ENCODE measurements around the gene CEP44. TPM values are rescaled to one million over a fixed set of nuclear protein-coding genes. Genes with fewer than 3 reads are reported as not detected.
"Not testable (repeated sequence)": the region's sequence is repeated elsewhere in the genome, so short reads cannot be mapped to it uniquely, and the experiment has no call there.

The CEP44 gene
- total RNA-seq, 1 experiment from 2014 or later, result 13.0 TPM

GRCh38 chr4:174324236-174324635, 40.5 kb downstream of the CEP44 start:
- no peak for DNase-seq (ENCODE audit: low read depth)

GRCh38 chr4:174324725-174325124, 41.0 kb downstream of the CEP44 start:
- peak; percentile 21 for DNase-seq (ENCODE audit: low read depth)

DNA sequence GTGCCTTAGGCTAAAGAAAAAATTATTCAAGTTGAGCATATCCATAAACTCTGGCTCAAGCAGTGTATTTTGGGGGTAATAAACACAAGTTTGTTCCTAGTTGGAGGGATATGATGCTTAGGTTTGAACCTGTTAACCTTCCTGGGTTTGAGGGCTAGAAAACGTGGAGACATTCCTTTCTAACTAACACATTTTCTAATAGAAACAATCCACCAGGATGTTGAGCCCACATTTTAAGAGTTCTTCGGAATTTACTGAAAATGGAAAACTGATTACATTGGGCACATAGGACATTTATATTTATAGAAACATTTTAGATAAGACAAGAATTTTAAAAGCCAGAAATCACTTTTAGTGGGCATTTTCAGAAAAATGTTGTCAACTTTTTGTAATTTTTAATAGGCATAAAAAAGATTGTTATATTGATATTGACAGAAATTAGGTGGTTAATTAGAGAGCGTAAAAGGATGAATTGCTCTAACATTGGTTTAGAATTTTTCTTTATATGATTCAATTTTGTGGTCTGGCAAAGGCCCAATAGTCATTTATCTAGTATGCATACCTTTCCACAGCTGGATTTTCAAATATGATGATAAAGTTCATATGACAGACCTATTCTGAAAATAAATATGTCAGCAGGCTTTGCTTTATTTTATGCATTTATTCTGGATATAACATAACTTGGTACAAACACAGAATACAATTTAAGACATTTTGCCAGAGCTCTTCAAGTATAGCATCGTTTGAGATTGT, 49.2 kb downstream of the CEP44 start:
- no peak for DNase-seq (ENCODE audit: low read depth)

DNA sequence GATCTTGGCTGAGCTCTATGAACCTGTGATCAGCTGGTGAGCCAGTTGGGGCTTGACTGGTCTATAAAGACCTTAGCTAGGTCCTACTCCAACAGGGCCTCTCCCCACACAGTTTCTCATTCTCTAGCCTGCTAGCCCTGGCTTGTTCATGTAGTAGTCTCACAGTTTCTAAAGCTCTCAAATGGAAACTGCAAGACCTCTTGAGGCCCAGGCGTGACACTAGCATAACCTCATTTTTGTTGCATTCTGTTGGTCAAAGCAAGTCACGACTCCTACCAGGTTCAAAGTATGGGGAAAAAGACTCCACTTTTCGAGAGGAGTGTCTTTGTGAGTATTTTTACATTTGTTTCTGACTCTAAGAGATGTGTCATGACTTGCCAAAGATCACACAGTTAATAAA, 50.9 kb downstream of the CEP44 start:
- DNase-seq (ENCODE audit: low read depth), result no peak

- no peak for DNase-seq (ENCODE audit: low read depth)
Observed at GRCh38 chr4:174340714-174341113, 57.0 kb downstream of the CEP44 start.

- no peak for DNase-seq (ENCODE audit: low read depth)
Observed at GRCh38 chr4:174349156-174349555, 65.4 kb downstream of the CEP44 start.

GRCh38 chr4:174352061-174352819, 68.5 kb downstream of the CEP44 start:
- DNase-seq (ENCODE audit: low read depth), result no peak

GRCh38 chr4:174357321-174357720, 73.6 kb downstream of the CEP44 start:
- no peak for DNase-seq (ENCODE audit: low read depth)

DNA sequence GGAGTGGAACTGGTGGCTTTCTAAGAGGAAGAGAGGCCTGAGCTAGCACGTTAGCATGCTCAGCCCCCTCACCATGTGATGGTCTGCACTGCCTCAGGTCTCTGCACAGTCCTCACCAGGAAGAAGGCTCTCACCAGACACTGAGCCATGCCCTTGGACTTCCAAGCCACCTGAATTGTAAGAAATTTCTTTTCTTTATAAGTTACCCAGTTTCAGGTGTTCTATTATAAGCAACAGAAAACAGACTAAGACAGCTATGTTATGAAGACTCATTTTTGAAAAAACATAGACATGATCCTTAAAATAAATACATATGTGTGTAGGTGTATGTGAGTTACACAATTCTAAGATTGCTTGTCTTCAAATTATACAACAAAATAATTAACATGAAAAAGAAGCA, 74.7 kb downstream of the CEP44 start:
- no peak for DNase-seq (ENCODE audit: low read depth)

- DNase-seq (ENCODE audit: low read depth), result peak; percentile 55
Observed at GRCh38 chr4:174358829-174359228, 75.1 kb downstream of the CEP44 start.

DNA sequence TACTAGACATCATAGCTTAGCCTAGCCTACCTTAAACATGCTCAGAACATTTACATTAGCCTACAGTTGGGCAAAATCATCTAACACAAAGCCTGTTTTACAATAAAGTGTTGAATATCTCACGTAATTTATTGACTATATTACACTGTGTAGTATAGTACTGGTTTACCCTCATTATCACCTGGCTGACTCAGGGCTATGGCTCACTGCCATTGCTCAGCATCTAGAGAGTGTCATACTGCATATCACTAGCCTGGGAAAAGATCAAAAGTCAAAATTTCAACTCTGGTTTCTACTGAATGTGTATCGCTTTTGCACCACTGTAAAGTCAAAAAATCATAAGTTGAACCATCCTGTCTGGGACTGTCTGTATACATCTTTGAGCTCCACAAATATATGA, 78.6 kb downstream of the CEP44 start:
- DNase-seq (ENCODE audit: low read depth), result no peak

DNA sequence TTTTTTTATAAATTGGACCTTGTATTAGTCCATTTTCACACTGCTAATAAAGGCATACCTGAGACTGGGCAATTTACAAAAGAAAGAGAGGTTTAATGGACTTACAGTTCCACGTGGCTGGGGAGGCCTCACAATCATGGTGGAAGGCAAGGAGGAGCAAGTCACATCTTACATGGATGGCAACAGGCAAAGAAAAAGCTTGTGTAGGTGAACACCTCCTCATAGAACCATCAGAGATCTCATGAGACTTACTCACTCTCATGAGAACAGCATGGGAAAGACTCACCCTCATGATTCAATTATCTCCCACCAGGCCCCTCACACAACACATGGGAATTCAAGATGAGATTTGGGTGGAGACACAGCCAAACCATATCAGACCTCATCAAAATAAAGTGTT, 80.1 kb downstream of the CEP44 start:
- not testable (repeated sequence) for DNase-seq (ENCODE audit: low read depth)

- no peak for DNase-seq (ENCODE audit: low read depth)
Observed at GRCh38 chr4:174365018-174365587, 81.4 kb downstream of the CEP44 start.

- no peak for DNase-seq (ENCODE audit: low read depth)
Observed at GRCh38 chr4:174369985-174370384, 86.3 kb downstream of the CEP44 start.

GRCh38 chr4:174373821-174374220, 90.1 kb downstream of the CEP44 start:
- no peak for DNase-seq (ENCODE audit: low read depth)

- DNase-seq (ENCODE audit: low read depth), result peak; percentile 13
Observed at GRCh38 chr4:174375422-174375821, 91.7 kb downstream of the CEP44 start.

DNA sequence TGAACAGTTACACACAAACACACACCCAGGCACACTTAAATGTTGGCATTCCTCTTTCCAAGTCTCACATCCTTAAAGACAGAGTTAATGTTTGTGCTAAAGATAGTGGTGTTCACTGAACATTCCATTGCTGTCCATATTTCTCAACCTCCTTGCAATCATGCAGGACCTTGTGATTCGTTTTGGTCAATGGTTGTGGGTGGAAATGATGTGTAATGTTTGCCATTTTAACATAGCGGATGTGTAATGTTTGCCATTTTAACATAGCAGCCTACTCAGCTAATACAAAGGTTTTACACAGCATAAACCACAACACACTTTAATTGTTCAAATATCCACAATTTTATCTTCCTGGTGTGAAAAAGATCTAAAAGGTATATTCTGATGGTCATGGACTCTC, 93.9 kb downstream of the CEP44 start:
- no peak for DNase-seq (ENCODE audit: low read depth)

GRCh38 chr4:174378951-174379350, 95.2 kb downstream of the CEP44 start:
- no peak for DNase-seq (ENCODE audit: low read depth)

GRCh38 chr4:174380206-174380605, 96.5 kb downstream of the CEP44 start:
- DNase-seq (ENCODE audit: low read depth), result not testable (repeated sequence)

DNA sequence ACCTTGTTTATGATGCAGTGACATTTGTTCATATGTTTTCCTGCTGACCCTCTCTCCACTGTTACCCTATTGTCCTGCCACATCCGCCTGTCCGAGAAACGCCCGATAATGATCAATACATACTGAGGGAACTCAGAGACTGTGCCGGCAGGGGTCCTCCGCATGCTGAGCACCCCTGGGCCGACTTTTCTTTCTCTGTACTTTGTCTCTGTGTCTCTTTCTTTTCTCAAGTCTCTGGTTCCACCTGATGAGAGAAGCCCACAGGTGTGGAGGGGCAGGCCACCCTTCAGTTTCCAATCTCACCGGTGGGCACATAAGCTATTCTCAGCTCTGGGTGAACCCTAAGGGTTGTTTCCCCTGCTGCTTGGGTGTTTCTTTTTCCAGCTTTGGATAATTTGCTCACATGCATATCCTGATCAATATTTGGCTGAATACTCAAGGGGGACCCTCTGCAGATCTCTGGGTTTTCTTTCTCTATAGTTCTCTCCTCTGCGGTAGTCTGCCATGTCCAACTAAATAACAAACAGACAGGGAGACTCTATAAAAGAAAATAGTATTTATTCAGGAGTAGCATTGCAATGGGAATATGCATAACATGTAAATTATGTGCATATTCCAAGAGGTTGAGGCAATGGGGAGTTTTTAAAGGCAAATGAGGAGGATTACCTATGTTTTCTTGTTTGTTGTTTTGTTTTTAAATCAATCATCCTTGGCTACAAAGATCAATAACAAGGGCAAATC, 97.2 kb downstream of the CEP44 start:
- DNase-seq (ENCODE audit: low read depth), result no peak

- no peak for DNase-seq (ENCODE audit: low read depth)
Observed at GRCh38 chr4:174381440-174381800, 97.7 kb downstream of the CEP44 start.

Data from Daoy (cell line).